Fibroblast of skin of back (primary cell): ENCODE results near the gene NAA15.
A peak's percentile ranks its signal among the peaks of the same experiment; 100 is the strongest.
"Not testable (repeated sequence)": the region's sequence is repeated elsewhere in the genome, so short reads cannot be mapped to it uniquely, and the experiment has no call there.

ENCODE experiments used
- DNase-seq: peaks from one replicate; pipeline ENCODE4 v3.0.0-alpha.2; 2013

The NAA15 gene

GRCh38 chr4:139453371-139454110 is 152.2 kb downstream of the NAA15 start:
- peak; percentile 98 for DNase-seq

- DNase-seq = peak; percentile 88
These were observed 153.1 kb downstream of the NAA15 start, which contains the start of gene RAB33B for GRCh38 chr4:139454111-139455045. Gene RAB33B, plus strand, starts transcription at chr4:139454121. Its CDS starts 75 bp downstream, at chr4:139454196.

GRCh38 chr4:139455126-139455538 is 153.8 kb downstream of the NAA15 start:
- no peak for DNase-seq

GRCh38 chr4:139457318-139457717 is 156.0 kb downstream of the NAA15 start:
- peak; percentile 6 for DNase-seq

- DNase-seq = no peak
These were observed 157.2 kb downstream of the NAA15 start for GRCh38 chr4:139458543-139458942.

GRCh38 chr4:139458999-139459398 is 157.7 kb downstream of the NAA15 start:
- peak; percentile 3 for DNase-seq

- DNase-seq = no peak
These were observed 159.3 kb downstream of the NAA15 start for GRCh38 chr4:139460565-139460964.

GRCh38 chr4:139461022-139461628 is 159.8 kb downstream of the NAA15 start:
- DNase-seq = peak; percentile 9

GRCh38 chr4:139464512-139464911 is 163.2 kb downstream of the NAA15 start:
- not testable (repeated sequence) for DNase-seq

GRCh38 chr4:139465922-139466321 is 164.6 kb downstream of the NAA15 start:
- no peak for DNase-seq

- DNase-seq = not testable (repeated sequence)
These were observed 167.5 kb downstream of the NAA15 start for GRCh38 chr4:139468756-139469155.

GRCh38 chr4:139469216-139469615 is 167.9 kb downstream of the NAA15 start:
- no peak for DNase-seq
